Mesenchymal stem cell (in vitro differentiated cells and primary cell): Measurements from ENCODE around the gene KCNA2.

Source experiments
- DNase-seq: peaks from one replicate; pipeline ENCODE4 v3.0.0-alpha.2; 2013
- H2AFZ ChIP-seq: one replicate; pipeline ENCODE4 v1.6.1; 2013; ENCODE audit warnings: low read depth, mild to moderate bottlenecking, control low read depth, inconsistent platforms, low read length, moderate library complexity
- H2AK5ac ChIP-seq: 2 replicates; pipeline ENCODE4 v1.6.1; 2013; ENCODE audit warnings: low read length, moderate library complexity, mild to moderate bottlenecking, inconsistent platforms; ENCODE audit not compliant: severe bottlenecking
- H2BK120ac ChIP-seq: one replicate; pipeline ENCODE4 v1.6.1; 2013; ENCODE audit warnings: low read depth, mild to moderate bottlenecking, inconsistent platforms, low read length, moderate library complexity
- H2BK12ac ChIP-seq, 2 experiments: one replicate each; pipeline ENCODE4 v1.6.1; 2013; ENCODE audit warnings: inconsistent platforms in 2 of 2, low read length in 2 of 2, mild to moderate bottlenecking in 2 of 2, moderate library complexity in 2 of 2, control low read depth in 1 of 2
- H2BK15ac ChIP-seq: one replicate; pipeline ENCODE4 v1.6.1; 2013; ENCODE audit warnings: mild to moderate bottlenecking, low read depth, inconsistent platforms; ENCODE audit not compliant: poor library complexity, severe bottlenecking
- H2BK5ac ChIP-seq: 2 replicates; pipeline ENCODE4 v1.6.1; 2013; ENCODE audit warnings: low read depth, mild to moderate bottlenecking, low read length, control low read depth, inconsistent platforms; ENCODE audit not compliant: poor library complexity, severe bottlenecking
- H3K14ac ChIP-seq, 2 experiments: one replicate each; pipeline ENCODE4 v1.6.1; 2013; ENCODE audit warnings: inconsistent platforms in 2 of 2, low read length in 2 of 2, control low read depth in 1 of 2, mild to moderate bottlenecking in 1 of 2, moderate library complexity in 1 of 2
- H3K18ac ChIP-seq, 2 experiments: one replicate each; pipeline ENCODE4 v1.6.1; 2013; ENCODE audit warnings: inconsistent platforms in 2 of 2, low read length in 2 of 2, control low read depth in 1 of 2, low read depth in 1 of 2, mild to moderate bottlenecking in 1 of 2
- H3K23ac ChIP-seq, 2 experiments: one replicate each; pipeline ENCODE4 v1.6.1; 2013; ENCODE audit warnings: inconsistent platforms in 2 of 2, low read length in 2 of 2, mild to moderate bottlenecking in 2 of 2, moderate library complexity in 2 of 2, control low read depth in 1 of 2
- H3K27ac ChIP-seq: 2 replicates; pipeline ENCODE4 v1.5.1; 2013; ENCODE audit warnings: mild to moderate bottlenecking, moderate library complexity, low read length, control low read depth, inconsistent platforms; ENCODE audit not compliant: poor library complexity, severe bottlenecking
- H3K27me3 ChIP-seq, 2 experiments: 2 replicates each; pipeline versions ENCODE4 v1.6.1 to v1.7.0; 2013; ENCODE audit warnings: low read length in 2 of 2, mild to moderate bottlenecking in 2 of 2, moderate library complexity in 2 of 2, control low read depth in 1 of 2, inconsistent platforms in 1 of 2; ENCODE audit not compliant: control insufficient read depth in 1 of 2, insufficient read depth in 1 of 2
- H3K36me3 ChIP-seq, 2 experiments: 2 replicates each; pipeline versions ENCODE4 v1.6.1 to v1.7.0; 2013; ENCODE audit warnings: low read length in 2 of 2, control low read depth in 1 of 2, inconsistent platforms in 1 of 2, low read depth in 1 of 2, mild to moderate bottlenecking in 1 of 2; ENCODE audit not compliant: insufficient read depth in 2 of 2, control insufficient read depth in 1 of 2
- H3K4ac ChIP-seq, 2 experiments: one replicate each; pipeline ENCODE4 v1.6.1; 2013; ENCODE audit warnings: inconsistent platforms in 2 of 2, low read length in 2 of 2, mild to moderate bottlenecking in 2 of 2, moderate library complexity in 2 of 2, control low read depth in 1 of 2, low read depth in 1 of 2
- H3K4me1 ChIP-seq: 2 replicates; pipeline ENCODE4 v1.6.1; 2013; ENCODE audit warnings: low read depth, low read length, control low read depth; ENCODE audit not compliant: control insufficient read depth, insufficient read depth
- H3K4me2 ChIP-seq: 2 replicates; pipeline ENCODE4 v1.6.1; 2013; ENCODE audit warnings: low read length, mild to moderate bottlenecking, inconsistent platforms; ENCODE audit not compliant: poor library complexity, severe bottlenecking
- H3K4me3 ChIP-seq, 2 experiments: 2 replicates each; pipeline versions ENCODE4 v1.5.1 to v1.7.0; 2013; ENCODE audit warnings: low read length in 2 of 2, mild to moderate bottlenecking in 2 of 2, control low read depth in 1 of 2, low read depth in 1 of 2; ENCODE audit not compliant: insufficient read depth in 1 of 2
- H3K79me1 ChIP-seq: replicated peaks from 2 replicates; pipeline ENCODE4 v1.6.1; 2013; ENCODE audit warnings: mild to moderate bottlenecking, control low read depth, low read length, inconsistent platforms; ENCODE audit not compliant: poor library complexity, severe bottlenecking
- H3K9ac ChIP-seq: 2 replicates; pipeline ENCODE4 v1.7.0; 2013; ENCODE audit warnings: mild to moderate bottlenecking, low read length, moderate library complexity
- H3K9me3 ChIP-seq: 2 replicates; pipeline ENCODE4 v1.7.0; 2013; ENCODE audit warnings: mild to moderate bottlenecking, low read length; ENCODE audit not compliant: control insufficient read depth
- H4K8ac ChIP-seq: one replicate; pipeline ENCODE4 v1.6.1; 2013; ENCODE audit warnings: inconsistent platforms, mild to moderate bottlenecking, low read length, moderate library complexity
- H4K91ac ChIP-seq: one replicate; pipeline ENCODE4 v1.6.1; 2013; ENCODE audit warnings: mild to moderate bottlenecking, low read length, inconsistent platforms
- WGBS: methylation state at CpG from one replicate; pipeline ENCODE4 v1.1.7; 2013; ENCODE audit warnings: mixed read lengths; 5-methylcytosine and 5-hydroxymethylcytosine counted together

The KCNA2 gene

GRCh38 chr1:110616587-110616986, 10.4 kb upstream of the KCNA2 start:
- H4K8ac ChIP-seq, result no peak overlapping the region
- no peaks in the 10 kb centered on the region for H3K36me3 ChIP-seq
- H3K9me3 ChIP-seq, result no peaks in the 10 kb centered on the region
- no peak overlapping the region for H2BK120ac ChIP-seq
- no peak overlapping the region for H2BK15ac ChIP-seq
- no peak overlapping the region for H3K4ac ChIP-seq
- no peak overlapping the region for H2BK12ac ChIP-seq
- DNase-seq, result no peak
- no peak overlapping the region for H3K27ac ChIP-seq
- no peak overlapping the region for H3K14ac ChIP-seq
- H3K4me2 ChIP-seq, result no peak overlapping the region
- peaks cover 64 to 95% of the 10 kb centered on the region in 2 experiments for H3K27me3 ChIP-seq
- no peaks in the 10 kb centered on the region for H3K4me1 ChIP-seq
- H3K79me1 ChIP-seq, result no peaks in the 10 kb centered on the region
- no peak overlapping the region for H3K23ac ChIP-seq
- 20% methylated on average over 3 of the region's 3 CpGs for WGBS
- peak overlapping the region; percentile 30 for H4K91ac ChIP-seq
- no peak overlapping the region for H3K4me3 ChIP-seq
- H2AK5ac ChIP-seq, result no peak overlapping the region
- no peak overlapping the region for H2BK5ac ChIP-seq
- no peak overlapping the region for H2AFZ ChIP-seq
- no peak overlapping the region for H3K9ac ChIP-seq
- no peak overlapping the region for H3K18ac ChIP-seq

DNA sequence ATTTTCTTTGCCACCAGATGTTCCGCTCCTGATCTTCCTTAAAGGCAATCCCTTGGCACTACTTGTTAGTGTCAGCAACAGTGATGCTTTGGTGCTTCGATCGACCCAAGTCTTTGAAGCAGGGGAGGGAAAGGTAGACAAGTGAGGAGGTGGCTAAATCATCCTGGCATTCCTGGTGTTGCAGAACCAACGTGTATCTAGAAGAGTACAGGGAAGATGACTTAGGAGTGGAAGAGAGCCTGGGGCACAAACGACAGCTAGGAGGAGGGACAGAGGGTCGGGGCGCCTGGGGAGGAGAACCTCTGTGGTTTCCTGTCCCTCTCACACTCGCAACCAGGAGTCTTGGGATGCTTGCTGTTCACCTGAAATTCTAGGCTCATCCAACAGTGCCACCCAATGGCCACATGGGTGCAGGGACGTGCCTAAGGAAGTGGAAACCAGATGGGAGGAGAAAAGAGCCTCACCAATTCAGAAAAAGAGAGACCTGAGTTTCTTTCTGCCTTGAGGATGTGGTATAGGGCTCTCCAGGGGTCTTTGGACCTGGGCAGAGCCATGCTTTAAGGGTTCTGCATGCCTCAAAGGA, 9.5 kb upstream of the KCNA2 start:
- H3K4me3 ChIP-seq, result no peak overlapping the region
- no peak overlapping the region for H3K4ac ChIP-seq
- no peak overlapping the region for H2AFZ ChIP-seq
- peak; percentile 38 for DNase-seq
- no peak overlapping the region for H3K23ac ChIP-seq
- no peak overlapping the region for H2BK120ac ChIP-seq
- H2BK5ac ChIP-seq, result no peak overlapping the region
- H4K91ac ChIP-seq, result no peak overlapping the region
- H3K79me1 ChIP-seq, result no peaks in the 10 kb centered on the region
- no peak overlapping the region for H3K4me2 ChIP-seq
- no peak overlapping the region for H2AK5ac ChIP-seq
- H3K27ac ChIP-seq, result no peak overlapping the region
- no peak overlapping the region for H3K18ac ChIP-seq
- no peak overlapping the region for H4K8ac ChIP-seq
- H2BK15ac ChIP-seq, result no peak overlapping the region
- peaks cover 62 to 88% of the 10 kb centered on the region in 2 experiments for H3K27me3 ChIP-seq
- H3K36me3 ChIP-seq, result no peaks in the 10 kb centered on the region
- H3K14ac ChIP-seq, result no peak overlapping the region
- no peak overlapping the region for H2BK12ac ChIP-seq
- no peak overlapping the region for H3K9ac ChIP-seq
- 40% methylated on average over 6 of the region's 9 CpGs for WGBS
- H3K9me3 ChIP-seq, result no peaks in the 10 kb centered on the region
- no peaks in the 10 kb centered on the region for H3K4me1 ChIP-seq

GRCh38 chr1:110612060-110612745, 6.0 kb upstream of the KCNA2 start:
- 71% methylated on average over 8 of the region's 10 CpGs for WGBS

DNA sequence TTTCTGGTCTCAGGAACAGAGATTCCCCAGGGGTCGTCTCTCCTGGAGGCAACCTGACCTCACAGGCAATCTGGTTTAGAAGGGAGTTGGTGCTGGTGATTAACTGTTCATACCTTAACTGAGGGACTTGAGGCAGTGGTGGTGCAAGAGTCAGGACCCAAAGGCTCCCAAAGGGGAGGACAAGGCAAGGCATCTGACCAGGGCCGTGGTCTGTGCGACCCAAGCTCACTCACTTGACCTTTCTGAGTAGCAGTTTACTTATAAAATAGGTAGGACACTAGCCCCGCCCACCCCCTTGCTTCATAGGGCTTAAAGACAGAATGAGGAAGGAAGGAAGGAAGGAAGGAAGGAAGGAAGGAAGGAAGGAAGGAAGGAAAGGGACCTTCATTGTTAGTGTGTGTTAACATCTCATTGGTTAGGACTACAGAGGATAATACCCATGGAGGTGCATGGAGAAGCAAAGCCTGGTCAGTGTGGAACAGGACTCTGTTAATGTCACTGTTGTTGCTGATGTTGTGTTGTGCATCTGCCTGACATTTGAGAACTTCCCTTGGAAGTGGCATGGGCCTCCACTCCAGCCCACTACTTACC, 4.6 kb upstream of the KCNA2 start:
- H2BK12ac ChIP-seq, result no peak overlapping the region
- no peak overlapping the region for H2AFZ ChIP-seq
- no peak overlapping the region for H4K91ac ChIP-seq
- no peak overlapping the region for H2BK15ac ChIP-seq
- H4K8ac ChIP-seq, result no peak overlapping the region
- H3K14ac ChIP-seq, result no peak overlapping the region
- H3K23ac ChIP-seq, result no peak overlapping the region
- H2AK5ac ChIP-seq, result no peak overlapping the region
- no peak overlapping the region for H3K9ac ChIP-seq
- H3K79me1 ChIP-seq, result no peaks in the 10 kb centered on the region
- H3K18ac ChIP-seq, result no peak overlapping the region
- no peak overlapping the region for H3K4me2 ChIP-seq
- no peak for DNase-seq
- peaks cover 69 to 90% of the 10 kb centered on the region in 2 experiments for H3K27me3 ChIP-seq
- H3K4me3 ChIP-seq, result no peak overlapping the region
- WGBS, result 60% methylated on average over 3 of the region's 4 CpGs
- H2BK5ac ChIP-seq, result no peak overlapping the region
- H3K4me1 ChIP-seq, result peaks cover 16% of the 10 kb centered on the region
- no peak overlapping the region for H3K4ac ChIP-seq
- no peaks in the 10 kb centered on the region for H3K36me3 ChIP-seq
- no peak overlapping the region for H2BK120ac ChIP-seq
- no peak overlapping the region for H3K27ac ChIP-seq
- no peaks in the 10 kb centered on the region for H3K9me3 ChIP-seq

More at GRCh38 chr1:110612060-110612745, 6.0 kb upstream of the KCNA2 start:
- Histone ChIP-seq H2BK5ac (no peak overlapping the region), H3K4ac (no peak overlapping the region), H4K91ac (no peak overlapping the region), H2BK15ac (no peak overlapping the region), H3K14ac (no peak overlapping the region), H4K8ac (no peak overlapping the region), H2AFZ (no peak overlapping the region), H3K9me3 (no peaks in the 10 kb centered on the region), H2BK120ac (no peak overlapping the region), H3K27me3 (peaks cover 64 to 90% of the 10 kb centered on the region in 2 experiments), H3K4me2 (no peak overlapping the region), H3K18ac (no peak overlapping the region), H3K4me1 (peaks cover 2% of the 10 kb centered on the region), H3K79me1 (no peaks in the 10 kb centered on the region), H2AK5ac (no peak overlapping the region), H3K4me3 (no peak overlapping the region), H3K27ac (no peak overlapping the region), H3K23ac (no peak overlapping the region), H2BK12ac (no peak overlapping the region), H3K36me3 (no peaks in the 10 kb centered on the region), H3K9ac (no peak overlapping the region)
- no peak for DNase-seq
